ENCODE data around the gene C6orf120. TPM values are rescaled to one million over a fixed set of nuclear protein-coding genes. Genes with fewer than 3 reads are reported as not detected.

C6orf120 gene
- total RNA-seq, 2 experiments from 2014 or later = 14.2 to 16.3 TPM

- DNase-seq (peak; percentile 14), ATAC-seq (peak; percentile 61)
- intact Hi-C loops (cut with micrococcal nuclease) = no loop called here
- no peak overlapping the region for H3K4me3 Mint-ChIP-seq
- no peak overlapping the region for H3K27ac Mint-ChIP-seq
- no peaks in the 10 kb centered on the region for H3K9me3 Mint-ChIP-seq
- ChIA-PET CTCF (no interaction called here), POLR2A (interaction anchor here (0.6 to 1.0 kb wide), 2 partner anchors 11 to 860 kb away, joined by 3 to 4 read pairs; no protein-coding TSS in a partner anchor)
- H3K4me1 Mint-ChIP-seq (ENCODE audit: low read depth) = peaks cover 8% of the 10 kb centered on the region
- H3K27me3 Mint-ChIP-seq = peaks cover 16% of the 10 kb centered on the region
- TF ChIP-seq CTCF (IDR thresholded peaks at IDR 0.05) = no peak
- H3K36me3 Mint-ChIP-seq (ENCODE audit: low read depth) = no peaks in the 10 kb centered on the region
These were observed 36.5 kb downstream of the C6orf120 start for GRCh38 chr6:169738204-169738975.

GRCh38 chr6:169738976-169739529 is 37.1 kb downstream of the C6orf120 start:
- CTCF ChIA-PET = no interaction called here
- no peak for TF ChIP-seq CTCF (IDR thresholded peaks at IDR 0.05)
- no peak for ATAC-seq
- intact Hi-C loops (cut with micrococcal nuclease) = no loop called here
- H3K4me1 Mint-ChIP-seq (ENCODE audit: low read depth) = peaks cover 8% of the 10 kb centered on the region
- no peaks in the 10 kb centered on the region for H3K36me3 Mint-ChIP-seq (ENCODE audit: low read depth)
- H3K4me3 Mint-ChIP-seq = no peak overlapping the region
- peaks cover 14% of the 10 kb centered on the region for H3K27me3 Mint-ChIP-seq
- no peak overlapping the region for H3K27ac Mint-ChIP-seq
- POLR2A ChIA-PET = interaction anchor here (0.6 kb wide), 1 partner anchor 860 kb away, joined by 4 read pairs; no protein-coding TSS in a partner anchor
- no peaks in the 10 kb centered on the region for H3K9me3 Mint-ChIP-seq
- no peak for DNase-seq

- Mint-ChIP-seq H3K9me3 (peaks cover 4% of the 10 kb centered on the region), H3K4me1 (ENCODE audit: low read depth) (peaks cover 8% of the 10 kb centered on the region), H3K4me3 (no peak overlapping the region), H3K36me3 (ENCODE audit: low read depth) (no peaks in the 10 kb centered on the region), H3K27ac (no peak overlapping the region), H3K27me3 (no peaks in the 10 kb centered on the region)
- intact Hi-C loops (cut with micrococcal nuclease) = no loop called here
- TF ChIP-seq CTCF (IDR thresholded peaks at IDR 0.05) = no peak
- DNase-seq (no peak), ATAC-seq (no peak)
- POLR2A ChIA-PET = interaction anchor here (0.9 kb wide), 1 partner anchor 10 kb away, joined by 4 read pairs; the partner anchor contains the start of genes DYNLT2 and ERMARD
- CTCF ChIA-PET = no interaction called here
These were observed 39.4 kb downstream of the C6orf120 start for GRCh38 chr6:169741344-169741743.

- Mint-ChIP-seq H3K4me1 (ENCODE audit: low read depth) (peaks cover 12% of the 10 kb centered on the region), H3K4me3 (no peak overlapping the region), H3K9me3 (peaks cover 8% of the 10 kb centered on the region), H3K36me3 (ENCODE audit: low read depth) (peaks cover 18% of the 10 kb centered on the region), H3K27me3 (no peaks in the 10 kb centered on the region), H3K27ac (no peak overlapping the region)
- ATAC-seq (no peak), DNase-seq (no peak)
- no peak for TF ChIP-seq CTCF (IDR thresholded peaks at IDR 0.05)
- intact Hi-C loops (cut with micrococcal nuclease) = no loop called here
- ChIA-PET POLR2A (no interaction called here), CTCF (interaction anchor here (1.0 kb wide), 1 partner anchor 44 kb away, joined by 3 read pairs; no protein-coding TSS in a partner anchor)
These were observed 43.5 kb downstream of the C6orf120 start for GRCh38 chr6:169745405-169745804.

- intact Hi-C loops (cut with micrococcal nuclease) = no loop called here
- H3K4me1 Mint-ChIP-seq (ENCODE audit: low read depth) = peaks cover 12% of the 10 kb centered on the region
- CTCF ChIA-PET = no interaction called here
- peaks cover 8% of the 10 kb centered on the region for H3K9me3 Mint-ChIP-seq
- H3K36me3 Mint-ChIP-seq (ENCODE audit: low read depth) = peaks cover 25% of the 10 kb centered on the region
- TF ChIP-seq CTCF (IDR thresholded peaks at IDR 0.05) = no peak
- no peak overlapping the region for H3K27ac Mint-ChIP-seq
- POLR2A ChIA-PET = no interaction called here
- no peaks in the 10 kb centered on the region for H3K27me3 Mint-ChIP-seq
- no peak for ATAC-seq
- no peak overlapping the region for H3K4me3 Mint-ChIP-seq
- DNase-seq = no peak
These were observed 44.6 kb downstream of the C6orf120 start for GRCh38 chr6:169746556-169746955.
